Stimulated activated memory B cell treated with anti-CD40 and anti-IgM and Interleukin-4, amounts not matched to agents 10 μg/mL and 1 μg/mL and 100 μg/mL, for 72 hours (primary cell): ENCODE data around the gene ACAP1.
"Not testable (repeated sequence)": the region's sequence is repeated elsewhere in the genome, so short reads cannot be mapped to it uniquely, and the experiment has no call there.

Experiments
- ATAC-seq: fragments of 150-1000 bp; cut with Tn5 transposase; 2 replicates; pipeline ENCODE4 v1.10.0; 2021
- H3K27ac Mint-ChIP-seq: one replicate; pipeline ENCODE4 v1.8.0; 2022; ENCODE audit warnings: mild to moderate bottlenecking, mixed read lengths
- H3K27me3 Mint-ChIP-seq: one replicate; pipeline ENCODE4 v1.8.0; 2022; ENCODE audit warnings: mixed read lengths
- H3K36me3 Mint-ChIP-seq: one replicate; pipeline ENCODE4 v1.8.0; 2022; ENCODE audit warnings: mixed read lengths
- H3K4me1 Mint-ChIP-seq: one replicate; pipeline ENCODE4 v1.8.0; 2022; ENCODE audit warnings: mixed read lengths
- H3K4me3 Mint-ChIP-seq: one replicate; pipeline ENCODE4 v1.8.0; 2022; ENCODE audit warnings: mild to moderate bottlenecking, moderate library complexity, mixed read lengths
- H3K9me3 Mint-ChIP-seq: one replicate; pipeline ENCODE4 v1.8.0; 2022; ENCODE audit warnings: mixed read lengths

Gene ACAP1

DNA sequence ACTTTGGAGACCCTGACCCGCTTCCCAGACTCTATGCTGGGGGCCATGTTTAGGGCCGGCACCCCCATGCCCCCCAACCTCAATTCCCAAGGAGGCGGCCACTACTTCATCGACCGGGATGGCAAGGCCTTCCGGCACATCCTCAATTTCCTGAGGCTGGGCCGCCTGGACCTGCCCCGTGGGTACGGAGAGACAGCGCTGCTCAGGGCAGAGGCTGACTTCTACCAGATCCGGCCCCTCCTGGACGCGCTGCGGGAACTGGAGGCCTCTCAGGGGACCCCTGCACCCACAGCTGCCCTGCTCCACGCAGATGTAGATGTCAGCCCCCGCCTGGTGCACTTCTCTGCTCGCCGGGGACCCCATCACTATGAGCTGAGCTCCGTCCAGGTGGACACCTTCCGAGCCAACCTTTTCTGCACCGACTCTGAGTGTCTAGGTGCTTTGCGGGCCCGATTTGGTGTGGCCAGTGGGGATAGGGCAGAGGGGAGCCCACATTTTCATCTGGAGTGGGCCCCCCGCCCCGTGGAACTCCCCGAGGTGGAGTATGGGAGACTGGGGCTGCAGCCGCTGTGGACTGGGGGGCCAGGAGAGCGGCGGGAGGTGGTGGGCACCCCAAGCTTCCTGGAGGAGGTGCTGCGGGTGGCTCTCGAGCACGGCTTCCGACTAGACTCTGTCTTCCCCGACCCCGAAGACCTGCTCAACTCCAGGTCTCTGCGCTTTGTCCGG is 16.7 kb downstream of the ACAP1 start:
- Mint-ChIP-seq H3K4me1 (peaks cover 63% of the 10 kb centered on the region), H3K27ac (peak overlapping the region; percentile 87), H3K27me3 (no peaks in the 10 kb centered on the region), H3K36me3 (peaks cover 24% of the 10 kb centered on the region), H3K9me3 (no peaks in the 10 kb centered on the region), H3K4me3 (peak overlapping the region; percentile 95)
- ATAC-seq: no peak

DNA sequence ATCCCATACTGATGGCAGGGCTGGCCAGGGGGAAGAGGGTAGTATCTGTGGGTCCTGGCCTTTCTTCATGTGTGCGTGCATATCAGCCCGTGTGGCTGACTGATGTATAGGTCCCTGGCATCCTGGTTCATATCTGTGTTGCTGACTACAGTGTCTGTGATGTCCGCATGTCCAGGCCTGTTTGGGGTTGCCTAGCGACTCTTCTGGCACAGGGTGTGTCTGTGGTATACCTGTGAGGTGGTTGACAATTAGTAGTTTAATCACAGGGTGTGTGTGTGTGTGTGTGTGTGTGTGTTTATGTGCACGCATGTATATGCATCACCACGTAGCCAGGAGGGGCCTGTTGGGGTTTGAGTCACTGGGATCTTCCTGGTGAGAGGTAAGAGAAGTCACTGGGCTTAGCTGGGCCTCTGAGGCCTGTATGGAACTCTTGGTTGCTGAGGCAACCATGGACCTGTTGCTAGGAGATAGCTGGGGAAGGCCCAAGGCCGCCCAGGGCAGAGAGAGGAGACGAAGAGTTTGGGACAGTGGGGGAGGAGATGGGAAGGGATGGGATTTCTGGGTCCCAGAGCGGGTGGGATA is 18.0 kb downstream of the ACAP1 start:
- Mint-ChIP-seq H3K4me1 (peaks cover 57% of the 10 kb centered on the region), H3K36me3 (peaks cover 14% of the 10 kb centered on the region), H3K4me3 (no peak overlapping the region), H3K27ac (no peak overlapping the region), H3K27me3 (no peaks in the 10 kb centered on the region), H3K9me3 (no peaks in the 10 kb centered on the region)
- no peak for ATAC-seq

DNA sequence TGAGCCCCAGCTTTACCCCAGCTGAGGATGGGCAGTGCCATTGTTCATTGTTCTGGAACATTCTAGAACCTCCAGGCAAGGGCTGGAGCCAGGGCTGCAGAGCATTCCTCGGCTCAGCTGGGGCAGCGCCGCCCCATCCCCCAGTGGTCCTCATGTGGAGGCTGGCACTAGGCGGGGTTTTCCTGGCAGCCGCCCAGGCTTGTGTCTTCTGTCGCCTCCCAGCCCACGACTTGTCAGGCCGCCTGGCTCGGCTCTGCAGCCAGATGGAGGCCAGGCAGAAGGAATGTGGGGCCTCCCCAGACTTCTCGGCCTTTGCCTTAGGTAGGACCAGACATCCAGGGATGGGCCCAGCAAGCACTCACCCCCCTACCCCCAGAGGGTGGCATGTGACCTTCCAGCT is 18.7 kb downstream of the ACAP1 start, which contains the start of gene TMEM95:
Gene TMEM95 (plus strand): TSS at position 104 of the 400 bp plus-strand sequence. CDS start 49 bp downstream, at position 153.
- no peak within 1 kb of the TSS for H3K4me3 Mint-ChIP-seq
- H3K36me3 Mint-ChIP-seq: peaks cover 10% of the 10 kb centered on the region
- no peak for ATAC-seq
- H3K4me1 Mint-ChIP-seq: peaks cover 50% of the 10 kb centered on the region
- H3K27me3 Mint-ChIP-seq: no peaks in the 10 kb centered on the region
- H3K27ac Mint-ChIP-seq: no peak within 1 kb of the TSS
- H3K9me3 Mint-ChIP-seq: no peaks in the 10 kb centered on the region

DNA sequence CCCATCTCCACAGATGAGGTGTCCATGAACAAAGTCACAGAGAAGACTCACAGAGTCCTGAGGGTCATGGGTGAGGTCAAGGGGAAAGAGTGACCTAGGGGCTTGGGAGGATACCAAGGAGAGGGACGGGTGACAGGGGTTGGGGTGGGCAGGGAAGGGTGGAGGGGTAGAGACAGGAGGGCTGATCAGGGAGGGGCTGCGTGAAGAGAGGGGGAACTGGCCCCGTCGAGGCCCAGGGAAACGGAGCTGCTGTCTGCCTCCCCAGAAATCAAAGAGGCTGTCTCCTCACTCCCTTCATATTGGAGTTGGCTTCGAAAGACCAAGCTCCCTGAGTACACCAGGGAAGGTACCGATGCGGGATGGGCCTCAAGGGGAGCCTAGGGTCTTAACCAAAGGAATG is 19.2 kb downstream of the ACAP1 start:
- H3K27me3 Mint-ChIP-seq: no peaks in the 10 kb centered on the region
- H3K9me3 Mint-ChIP-seq: no peaks in the 10 kb centered on the region
- no peak for ATAC-seq
- H3K4me3 Mint-ChIP-seq: no peak overlapping the region
- H3K27ac Mint-ChIP-seq: no peak overlapping the region
- H3K36me3 Mint-ChIP-seq: peaks cover 6% of the 10 kb centered on the region
- peaks cover 45% of the 10 kb centered on the region for H3K4me1 Mint-ChIP-seq

DNA sequence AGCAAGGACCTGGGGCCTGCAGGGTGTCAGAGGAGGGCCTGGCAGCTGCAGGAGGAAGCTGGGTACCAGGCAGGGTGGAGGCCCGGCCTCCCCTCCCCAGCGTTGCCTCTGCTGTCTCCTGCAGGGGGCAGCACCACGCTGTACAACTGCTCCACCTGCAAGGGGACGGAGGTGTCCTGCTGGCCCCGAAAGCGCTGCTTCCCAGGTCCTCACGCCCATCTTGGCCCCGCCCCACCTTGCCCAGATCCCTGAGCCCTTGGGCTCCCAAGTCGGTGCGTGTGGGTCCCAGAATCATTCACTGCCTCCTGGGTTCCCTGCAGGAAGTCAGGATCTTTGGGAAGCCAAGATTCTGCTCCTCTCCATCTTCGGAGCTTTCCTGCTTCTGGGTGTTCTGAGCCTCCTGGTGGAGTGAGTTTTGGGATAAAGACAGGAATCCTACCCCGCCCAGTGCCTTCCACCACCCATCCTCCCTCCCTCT is 19.8 kb downstream of the ACAP1 start:
- Mint-ChIP-seq H3K4me1 (peaks cover 39% of the 10 kb centered on the region), H3K27ac (no peak overlapping the region), H3K36me3 (peaks cover 3% of the 10 kb centered on the region), H3K27me3 (peaks cover under 1% of the 10 kb centered on the region), H3K4me3 (no peak overlapping the region), H3K9me3 (no peaks in the 10 kb centered on the region)
- ATAC-seq: peak; percentile 76

DNA sequence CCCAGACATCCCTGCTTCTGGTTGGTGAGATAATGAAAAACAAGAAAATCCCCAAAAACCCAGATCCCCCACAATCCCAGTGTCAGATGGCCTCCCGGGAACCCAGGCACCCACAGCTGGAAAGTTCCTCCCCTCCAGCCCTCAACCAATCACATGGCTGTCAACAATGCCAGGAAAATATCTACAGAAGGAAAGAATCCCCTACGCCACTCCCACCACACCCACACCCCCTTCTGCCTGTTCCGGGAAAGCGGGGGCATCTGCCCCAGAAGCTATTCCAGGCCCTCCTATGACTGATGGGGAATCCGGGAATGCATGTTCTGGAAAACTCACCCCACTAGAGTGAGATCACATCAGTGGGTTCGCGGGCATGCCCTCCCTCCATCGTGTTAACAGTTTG is 20.4 kb downstream of the ACAP1 start:
- H3K9me3 Mint-ChIP-seq: no peaks in the 10 kb centered on the region
- no peaks in the 10 kb centered on the region for H3K36me3 Mint-ChIP-seq
- H3K27ac Mint-ChIP-seq: no peak overlapping the region
- H3K27me3 Mint-ChIP-seq: peaks cover 7% of the 10 kb centered on the region
- peaks cover 35% of the 10 kb centered on the region for H3K4me1 Mint-ChIP-seq
- no peak for ATAC-seq
- no peak overlapping the region for H3K4me3 Mint-ChIP-seq

DNA sequence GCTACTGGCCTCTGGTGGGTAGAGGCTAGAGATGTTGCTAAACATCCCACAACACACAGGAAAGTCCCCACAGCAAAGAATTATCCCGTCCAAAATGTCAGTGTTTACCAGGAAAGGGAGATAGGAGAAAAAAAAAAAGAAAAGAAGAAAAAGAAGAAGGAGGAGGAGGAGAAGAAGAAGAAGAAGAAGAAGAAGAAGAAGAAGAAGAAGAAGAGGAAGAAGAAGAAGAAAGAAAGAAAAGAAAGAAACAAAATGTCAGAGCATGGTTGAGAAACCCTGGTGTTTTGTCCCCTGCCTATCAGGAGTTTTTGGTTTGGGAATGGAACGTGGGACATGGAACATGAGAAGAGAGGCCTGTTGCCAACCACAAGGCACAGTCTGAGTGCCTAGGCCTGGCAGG is 21.1 kb downstream of the ACAP1 start:
- Mint-ChIP-seq H3K27ac (no peak overlapping the region), H3K36me3 (no peaks in the 10 kb centered on the region), H3K27me3 (peaks cover 10% of the 10 kb centered on the region), H3K4me1 (peaks cover 32% of the 10 kb centered on the region), H3K9me3 (no peaks in the 10 kb centered on the region), H3K4me3 (no peak overlapping the region)
- no peak for ATAC-seq

DNA sequence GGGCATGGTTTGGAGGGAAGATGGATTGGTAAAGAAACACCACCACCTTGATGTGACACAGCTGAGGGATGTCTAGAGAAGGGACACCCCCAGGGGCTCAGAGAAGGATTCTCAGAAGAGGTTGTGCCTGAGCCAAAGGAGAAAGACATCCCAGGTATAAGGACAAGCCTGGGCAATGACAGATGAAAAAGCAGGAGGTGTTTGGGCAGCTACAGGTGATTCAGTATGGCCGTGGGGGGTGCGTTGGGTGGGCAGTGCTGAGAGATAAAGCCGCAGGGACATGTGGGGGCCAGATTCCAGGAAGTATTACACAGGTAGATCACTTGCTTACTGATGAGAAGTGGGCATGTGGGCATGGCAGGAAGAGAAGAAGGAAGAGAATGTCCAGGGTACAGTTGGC is 25.6 kb downstream of the ACAP1 start:
- Mint-ChIP-seq H3K36me3 (no peaks in the 10 kb centered on the region), H3K9me3 (no peaks in the 10 kb centered on the region), H3K4me1 (no peaks in the 10 kb centered on the region), H3K27ac (no peak overlapping the region), H3K4me3 (no peak overlapping the region), H3K27me3 (peaks cover 18% of the 10 kb centered on the region)
- no peak for ATAC-seq

DNA sequence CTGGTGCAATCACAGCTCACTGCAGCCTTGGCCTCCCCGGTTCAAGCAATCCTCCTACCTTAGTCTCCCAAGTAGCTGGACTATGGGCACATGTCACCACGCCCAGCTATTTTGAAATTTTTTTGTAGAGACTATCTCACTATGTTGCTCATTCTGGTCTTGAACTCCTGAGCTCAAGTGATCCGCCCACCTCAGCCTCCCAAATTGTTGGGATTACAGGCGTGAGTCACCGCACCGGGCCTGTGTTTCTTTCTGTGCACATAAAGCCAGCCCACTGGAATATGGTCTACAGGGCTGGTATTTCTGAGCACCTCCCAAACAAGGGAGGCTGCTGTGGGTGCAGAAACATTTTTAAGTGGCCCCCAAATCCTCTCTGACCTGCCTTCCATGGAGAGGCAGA is 27.0 kb downstream of the ACAP1 start:
- H3K27me3 Mint-ChIP-seq: peaks cover 19% of the 10 kb centered on the region
- H3K27ac Mint-ChIP-seq: no peak overlapping the region
- no peaks in the 10 kb centered on the region for H3K9me3 Mint-ChIP-seq
- H3K4me1 Mint-ChIP-seq: peaks cover 3% of the 10 kb centered on the region
- no peak overlapping the region for H3K4me3 Mint-ChIP-seq
- ATAC-seq: no peak
- H3K36me3 Mint-ChIP-seq: no peaks in the 10 kb centered on the region

DNA sequence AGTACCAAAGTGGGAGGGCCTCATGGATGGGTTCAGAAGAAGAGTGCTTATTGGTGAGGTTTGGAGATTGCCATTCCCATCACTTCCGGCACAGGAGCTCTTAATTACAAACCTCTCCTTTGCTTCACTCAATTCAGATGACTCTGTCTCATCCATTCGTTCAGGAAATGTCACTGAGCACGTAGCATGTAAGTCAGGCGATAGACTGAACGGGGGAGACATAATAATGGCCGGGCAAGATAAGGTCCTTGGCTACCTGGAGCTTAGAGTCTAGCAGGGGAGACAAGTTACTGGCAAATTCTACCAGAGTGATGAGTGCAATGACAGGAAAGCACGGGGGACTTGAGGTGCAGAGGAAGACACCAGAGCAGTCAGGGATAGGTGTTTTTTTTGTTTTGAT is 29.6 kb downstream of the ACAP1 start:
- peaks cover 43% of the 10 kb centered on the region for H3K27me3 Mint-ChIP-seq
- H3K4me1 Mint-ChIP-seq, H3K4me3 Mint-ChIP-seq, ATAC-seq, H3K27ac Mint-ChIP-seq, H3K9me3 Mint-ChIP-seq, H3K36me3 Mint-ChIP-seq: not testable (repeated sequence)

DNA sequence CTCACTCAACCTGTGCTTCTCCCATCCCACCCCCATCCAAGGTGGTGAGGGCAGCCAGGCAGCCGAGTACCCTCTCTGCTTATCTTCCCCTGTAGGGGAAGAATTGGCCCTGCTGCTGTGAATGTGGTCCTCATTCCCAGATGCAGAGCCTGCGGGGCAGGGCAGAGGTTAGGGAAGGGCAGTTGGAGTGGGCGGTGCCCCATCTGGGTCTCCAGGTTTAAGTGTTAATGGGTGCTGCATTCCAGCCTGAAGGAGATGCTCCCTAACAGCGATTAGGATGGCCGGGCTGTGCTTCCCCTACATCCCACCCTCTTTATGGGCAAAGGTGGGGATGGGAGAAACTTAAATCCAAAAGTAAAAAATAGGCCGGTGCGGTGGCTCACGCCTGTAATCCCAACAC is 30.8 kb downstream of the ACAP1 start:
- Mint-ChIP-seq H3K27ac (no peak overlapping the region), H3K36me3 (no peaks in the 10 kb centered on the region), H3K9me3 (no peaks in the 10 kb centered on the region), H3K27me3 (peaks cover 43% of the 10 kb centered on the region), H3K4me1 (peaks cover 9% of the 10 kb centered on the region), H3K4me3 (no peak overlapping the region)
- ATAC-seq: no peak

DNA sequence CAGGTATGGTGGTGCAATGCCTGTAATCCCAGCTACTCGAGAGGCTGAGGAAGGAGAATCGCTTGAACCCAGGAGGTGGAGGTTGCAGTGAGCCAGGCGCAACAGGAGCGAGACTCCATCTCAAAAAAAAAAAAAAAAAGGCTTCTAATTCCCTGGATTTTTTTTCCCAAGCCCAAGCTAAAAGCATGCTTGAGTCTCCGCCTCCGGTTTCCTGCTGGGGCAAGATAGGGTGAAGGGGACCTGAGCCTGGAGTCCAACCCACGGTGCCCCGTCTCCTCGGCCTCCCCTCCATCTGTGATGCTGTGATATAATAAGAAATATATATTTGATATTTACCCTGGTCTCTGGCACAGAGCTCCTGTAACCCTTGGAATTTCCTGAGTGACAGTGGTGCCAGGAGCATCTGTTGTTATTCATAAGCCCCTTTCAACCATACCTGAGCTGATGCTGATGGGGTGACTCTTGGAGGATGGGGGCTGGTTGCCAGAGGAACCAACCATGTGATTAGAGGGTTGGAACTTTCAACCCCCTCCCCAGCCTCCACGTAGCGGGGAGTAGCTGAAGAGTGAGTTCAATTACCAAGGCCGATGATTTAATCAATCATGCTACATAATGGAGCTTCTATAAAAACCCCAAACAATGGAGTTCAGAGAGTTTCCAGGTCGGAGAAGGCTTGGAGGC is 31.7 kb downstream of the ACAP1 start:
- H3K9me3 Mint-ChIP-seq: no peaks in the 10 kb centered on the region
- H3K4me1 Mint-ChIP-seq: peaks cover 9% of the 10 kb centered on the region
- no peak overlapping the region for H3K27ac Mint-ChIP-seq
- H3K4me3 Mint-ChIP-seq: no peak overlapping the region
- peaks cover 46% of the 10 kb centered on the region for H3K27me3 Mint-ChIP-seq
- no peaks in the 10 kb centered on the region for H3K36me3 Mint-ChIP-seq
- ATAC-seq: no peak

DNA sequence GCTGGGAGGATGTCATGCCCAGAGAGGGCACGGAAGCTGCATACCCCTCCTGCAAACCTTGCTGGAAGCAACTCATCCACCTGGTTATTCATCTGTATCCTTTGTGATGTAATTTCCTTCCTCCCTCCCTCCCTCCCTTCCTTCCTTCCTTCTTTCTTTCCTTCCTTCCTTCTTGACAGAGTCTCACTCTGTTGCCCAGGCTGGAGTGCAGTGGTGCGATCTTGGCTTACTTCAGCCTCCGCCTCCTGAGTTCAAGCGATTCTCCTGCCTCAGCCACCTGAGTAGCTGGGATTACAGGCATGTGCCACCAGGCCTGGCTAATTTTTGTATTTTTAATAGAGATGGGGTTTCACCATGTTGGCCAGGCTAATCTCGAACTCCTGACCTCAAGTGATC is 32.3 kb downstream of the ACAP1 start:
- peaks cover 46% of the 10 kb centered on the region for H3K27me3 Mint-ChIP-seq
- ATAC-seq, H3K9me3 Mint-ChIP-seq, H3K27ac Mint-ChIP-seq, H3K36me3 Mint-ChIP-seq, H3K4me1 Mint-ChIP-seq, H3K4me3 Mint-ChIP-seq: not testable (repeated sequence)

DNA sequence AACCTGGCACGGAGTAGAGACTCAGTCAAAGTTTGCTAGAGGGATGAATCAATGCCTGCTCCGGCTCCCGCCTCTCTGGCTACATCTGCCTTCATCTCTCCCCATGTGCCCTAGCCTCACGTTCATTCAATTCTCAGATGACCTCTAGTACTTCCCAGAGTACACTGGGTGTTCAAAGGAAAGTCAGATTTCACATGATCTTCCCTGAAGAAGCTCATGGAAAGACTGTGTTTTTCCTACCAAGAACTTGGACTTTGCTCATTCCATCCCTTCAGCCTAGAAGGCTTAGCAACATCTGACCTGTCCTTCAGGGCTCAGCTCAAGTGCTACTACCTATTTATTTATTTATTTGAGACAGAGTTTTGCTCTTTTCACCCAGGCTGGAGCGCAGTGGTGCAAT is 33.5 kb downstream of the ACAP1 start:
- Mint-ChIP-seq H3K4me3 (no peak overlapping the region), H3K4me1 (peaks cover 9% of the 10 kb centered on the region), H3K27ac (no peak overlapping the region), H3K36me3 (no peaks in the 10 kb centered on the region), H3K9me3 (no peaks in the 10 kb centered on the region), H3K27me3 (peaks cover 46% of the 10 kb centered on the region)
- no peak for ATAC-seq

DNA sequence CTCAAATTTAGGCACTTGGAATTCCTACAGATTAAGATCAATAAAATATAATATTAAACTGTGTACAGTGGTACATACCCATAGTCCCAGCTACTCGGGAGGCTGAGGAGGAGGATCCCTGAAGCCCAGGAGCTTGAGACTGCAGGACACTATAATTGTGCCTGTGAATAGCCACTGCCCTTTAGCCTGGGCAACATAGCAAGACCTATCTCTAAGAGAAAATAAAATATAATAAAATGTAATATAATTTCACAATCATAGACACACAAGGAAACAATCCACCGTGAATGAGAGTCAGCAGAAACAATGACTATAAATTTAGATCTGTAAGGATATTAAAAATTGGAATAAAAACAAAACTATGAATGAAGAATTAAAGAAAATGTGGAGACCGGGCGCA is 34.5 kb downstream of the ACAP1 start:
- ATAC-seq: no peak
- Mint-ChIP-seq H3K36me3 (no peaks in the 10 kb centered on the region), H3K4me3 (no peak overlapping the region), H3K9me3 (no peaks in the 10 kb centered on the region), H3K27ac (no peak overlapping the region), H3K27me3 (peaks cover 38% of the 10 kb centered on the region), H3K4me1 (peaks cover 9% of the 10 kb centered on the region)

DNA sequence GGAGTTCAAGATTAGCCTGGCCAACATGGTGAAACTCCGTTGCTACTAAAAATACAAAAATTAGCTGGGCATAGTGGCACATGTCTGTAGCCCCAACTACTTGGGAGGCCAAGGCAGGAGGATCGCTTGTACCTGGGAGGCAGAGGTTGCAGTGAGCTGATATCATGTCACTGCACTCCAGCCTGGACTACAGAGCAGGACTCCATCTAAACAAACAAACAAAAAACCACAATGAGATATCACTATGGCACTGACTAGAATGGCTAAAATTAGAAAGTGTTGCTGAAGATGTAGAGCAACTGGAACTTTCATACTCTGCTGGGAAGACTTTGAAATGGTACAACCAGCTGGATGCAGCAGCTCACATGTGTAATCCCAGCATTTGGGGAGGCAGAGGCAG is 38.0 kb downstream of the ACAP1 start:
- Mint-ChIP-seq H3K27ac (no peak overlapping the region), H3K9me3 (peaks cover 4% of the 10 kb centered on the region), H3K36me3 (peaks cover 5% of the 10 kb centered on the region), H3K27me3 (peaks cover 45% of the 10 kb centered on the region), H3K4me1 (no peaks in the 10 kb centered on the region), H3K4me3 (no peak overlapping the region)
- ATAC-seq: no peak
